ENCODE results near the gene ZNF423. TPM values are rescaled to one million over a fixed set of nuclear protein-coding genes. Genes with fewer than 3 reads are reported as not detected.

The ZNF423 gene
- total and polyA plus RNA-seq, 2 donors, result 0.52 to 1.6 TPM

DNA sequence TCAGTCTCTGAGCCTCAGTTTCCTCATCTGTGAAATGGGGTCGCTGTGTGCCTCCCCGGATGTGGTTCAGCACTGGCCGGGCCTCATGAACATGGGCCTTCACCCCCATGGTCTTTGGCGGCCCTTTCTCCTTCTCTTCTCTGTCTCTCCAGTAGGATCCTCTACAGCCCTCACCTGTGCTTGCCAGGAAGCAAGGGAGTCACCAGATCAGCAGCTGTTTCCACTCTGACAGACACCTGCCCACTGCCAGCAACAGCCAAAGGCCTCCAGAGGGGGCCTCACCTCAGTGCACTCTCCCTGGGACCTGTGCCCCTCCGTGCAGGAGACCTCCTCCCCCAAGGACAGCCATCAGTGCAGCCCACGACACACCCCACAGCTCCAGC is 392.9 kb downstream of the ZNF423 start:
- peak overlapping the region; percentile 91 to 95 for H3K27ac ChIP-seq (ENCODE audit: low read depth in 1 of 2, low read length in 1 of 2)
- H3K9me3 ChIP-seq (ENCODE audit: control insufficient read depth in 2 of 2, insufficient read depth in 1 of 2, low read length in 1 of 2), result peaks cover 0 to 3% of the 10 kb centered on the region in 2 donors
- WGBS, result 41% methylated on average over 6 of the region's 6 CpGs

DNA sequence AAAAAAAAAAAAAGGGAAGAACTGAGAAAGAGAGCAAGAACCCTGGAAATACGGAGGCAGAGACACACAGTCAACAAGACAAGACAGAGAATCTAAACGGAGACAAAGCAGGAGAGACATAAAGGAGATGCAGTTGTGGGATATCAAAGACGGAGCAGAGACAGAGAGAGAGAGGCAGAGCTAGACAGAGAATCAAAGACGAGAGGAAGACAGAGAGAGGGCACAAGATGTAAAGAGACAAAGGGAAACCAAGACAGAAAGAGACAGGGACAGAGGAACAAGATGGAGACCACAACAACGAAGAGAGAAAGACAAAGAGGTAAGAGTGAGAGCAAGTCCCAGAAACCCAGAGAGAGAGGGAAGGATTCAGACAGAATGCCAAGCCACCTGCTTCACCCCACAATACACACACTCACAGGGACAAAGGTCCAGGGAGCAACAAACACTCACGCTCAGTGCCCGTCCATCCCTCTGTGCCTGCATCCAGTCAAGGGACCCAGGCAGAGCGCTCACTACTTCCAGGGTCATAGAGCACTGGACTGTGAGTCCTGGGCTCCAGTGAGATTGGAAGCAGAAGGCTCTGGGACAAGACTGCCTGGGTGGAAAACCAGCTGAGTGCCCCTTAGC is 393.4 kb downstream of the ZNF423 start:
- Histone ChIP-seq H3K9me3 (ENCODE audit: control insufficient read depth in 2 of 2, insufficient read depth in 1 of 2, low read length in 1 of 2) (peaks cover 0 to 3% of the 10 kb centered on the region in 2 donors), H3K4me3 (ENCODE audit: low read length in 2 of 2) (peak overlapping the region in 1 of 2 donors; percentile 1)
- 41% methylated on average over 8 of the region's 8 CpGs for WGBS

More for the DNA sequence above, 392.9 kb downstream of the ZNF423 start:
- DNase-seq (ENCODE audit: low read depth in 6 of 9, low spot score in 9 of 9), result peak in 5 of 9 donors; percentile 50 to 85 (median 68)
- Histone ChIP-seq H3K27me3 (ENCODE audit: control insufficient read depth in 2 of 2, insufficient read depth in 1 of 2, low read length in 1 of 2) (peaks cover 0 to 8% of the 10 kb centered on the region in 2 donors), H3K36me3 (ENCODE audit: control insufficient read depth in 2 of 2, insufficient read depth in 2 of 2, low read length in 1 of 2) (no peaks in the 10 kb centered on the region), H3K4me3 (ENCODE audit: low read length in 2 of 2) (peak overlapping the region in 1 of 2 donors; percentile 12), H3K4me1 (ENCODE audit: control insufficient read depth in 2 of 2, insufficient read depth in 2 of 2, low read length in 2 of 2) (peaks cover 62 to 78% of the 10 kb centered on the region in 2 donors)

DNA sequence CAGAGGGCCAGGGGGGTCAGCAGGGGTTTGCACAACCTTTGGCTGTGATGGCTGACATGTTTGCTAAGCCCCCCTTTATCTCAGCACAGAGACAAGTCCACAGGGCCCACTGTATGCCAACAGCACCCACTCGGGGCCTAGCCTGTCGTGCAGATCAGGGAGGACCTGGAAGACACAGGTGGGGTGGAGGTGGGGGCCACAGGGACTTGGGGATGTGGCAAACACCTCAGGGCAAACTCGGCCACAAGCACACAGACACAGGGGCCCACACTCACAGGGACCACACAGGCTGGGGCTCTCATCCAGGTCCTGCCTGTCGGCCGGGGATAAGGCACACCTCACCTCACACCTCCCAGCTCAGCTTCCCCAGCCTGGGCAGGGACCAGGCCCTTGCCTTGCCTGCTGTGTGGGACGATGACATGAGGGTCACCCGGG is 394.4 kb downstream of the ZNF423 start:
- Histone ChIP-seq H3K27me3 (ENCODE audit: control insufficient read depth in 2 of 2, insufficient read depth in 1 of 2, low read length in 1 of 2) (peaks cover 0 to 8% of the 10 kb centered on the region in 2 donors), H3K36me3 (ENCODE audit: control insufficient read depth in 2 of 2, insufficient read depth in 2 of 2, low read length in 1 of 2) (no peaks in the 10 kb centered on the region), H3K9me3 (ENCODE audit: control insufficient read depth in 2 of 2, insufficient read depth in 1 of 2, low read length in 1 of 2) (peaks cover 0 to 3% of the 10 kb centered on the region in 2 donors), H3K4me3 (ENCODE audit: low read length in 2 of 2) (no peak overlapping the region), H3K4me1 (ENCODE audit: control insufficient read depth in 2 of 2, insufficient read depth in 2 of 2, low read length in 2 of 2) (peaks cover 58 to 75% of the 10 kb centered on the region in 2 donors), H3K27ac (ENCODE audit: low read depth in 1 of 2, low read length in 1 of 2) (peak overlapping the region; percentile 91 to 95)
- no peak for DNase-seq (ENCODE audit: low read depth in 6 of 9, low spot score in 9 of 9)
- WGBS, result 91% methylated on average over 7 of the region's 7 CpGs

More for the DNA sequence above, 393.4 kb downstream of the ZNF423 start:
- Histone ChIP-seq H3K27ac (ENCODE audit: low read depth in 1 of 2, low read length in 1 of 2) (peak overlapping the region; percentile 91 to 95), H3K36me3 (ENCODE audit: control insufficient read depth in 2 of 2, insufficient read depth in 2 of 2, low read length in 1 of 2) (no peaks in the 10 kb centered on the region), H3K27me3 (ENCODE audit: control insufficient read depth in 2 of 2, insufficient read depth in 1 of 2, low read length in 1 of 2) (peaks cover 0 to 8% of the 10 kb centered on the region in 2 donors), H3K4me1 (ENCODE audit: control insufficient read depth in 2 of 2, insufficient read depth in 2 of 2, low read length in 2 of 2) (peaks cover 62 to 78% of the 10 kb centered on the region in 2 donors)
- DNase-seq (ENCODE audit: low read depth in 6 of 9, low spot score in 9 of 9), result peak in 5 of 9 donors; percentile 62 to 88 (median 66)

- 71% methylated on average over 10 of the region's 10 CpGs for WGBS
- peaks cover 57 to 70% of the 10 kb centered on the region in 2 donors for H3K4me1 ChIP-seq (ENCODE audit: control insufficient read depth in 2 of 2, insufficient read depth in 2 of 2, low read length in 2 of 2)
- no peaks in the 10 kb centered on the region for H3K36me3 ChIP-seq (ENCODE audit: control insufficient read depth in 2 of 2, insufficient read depth in 2 of 2, low read length in 1 of 2)
- no peak overlapping the region for H3K4me3 ChIP-seq (ENCODE audit: low read length in 2 of 2)
- peak overlapping the region; percentile 91 to 95 for H3K27ac ChIP-seq (ENCODE audit: low read depth in 1 of 2, low read length in 1 of 2)
- peaks cover 0 to 8% of the 10 kb centered on the region in 2 donors for H3K27me3 ChIP-seq (ENCODE audit: control insufficient read depth in 2 of 2, insufficient read depth in 1 of 2, low read length in 1 of 2)
- peaks cover 0 to 3% of the 10 kb centered on the region in 2 donors for H3K9me3 ChIP-seq (ENCODE audit: control insufficient read depth in 2 of 2, insufficient read depth in 1 of 2, low read length in 1 of 2)
- peak in 1 of 9 donors; percentile 45 for DNase-seq (ENCODE audit: low read depth in 6 of 9, low spot score in 9 of 9)
Observed at GRCh38 chr16:49460786-49461470, 395.0 kb downstream of the ZNF423 start.

GRCh38 chr16:49459953-49460735 is 395.8 kb downstream of the ZNF423 start:
- Histone ChIP-seq H3K27me3 (ENCODE audit: control insufficient read depth in 2 of 2, insufficient read depth in 1 of 2, low read length in 1 of 2) (peaks cover 0 to 4% of the 10 kb centered on the region in 2 donors), H3K4me3 (ENCODE audit: low read length in 2 of 2) (no peak overlapping the region), H3K4me1 (ENCODE audit: control insufficient read depth in 2 of 2, insufficient read depth in 2 of 2, low read length in 2 of 2) (peaks cover 57 to 68% of the 10 kb centered on the region in 2 donors), H3K27ac (ENCODE audit: low read depth in 1 of 2, low read length in 1 of 2) (no peak overlapping the region), H3K9me3 (ENCODE audit: control insufficient read depth in 2 of 2, insufficient read depth in 1 of 2, low read length in 1 of 2) (peaks cover 0 to 3% of the 10 kb centered on the region in 2 donors), H3K36me3 (ENCODE audit: control insufficient read depth in 2 of 2, insufficient read depth in 2 of 2, low read length in 1 of 2) (no peaks in the 10 kb centered on the region)
- WGBS, result 74% methylated on average over 6 of the region's 6 CpGs
- no peak for DNase-seq (ENCODE audit: low read depth in 6 of 9, low spot score in 9 of 9)

DNA sequence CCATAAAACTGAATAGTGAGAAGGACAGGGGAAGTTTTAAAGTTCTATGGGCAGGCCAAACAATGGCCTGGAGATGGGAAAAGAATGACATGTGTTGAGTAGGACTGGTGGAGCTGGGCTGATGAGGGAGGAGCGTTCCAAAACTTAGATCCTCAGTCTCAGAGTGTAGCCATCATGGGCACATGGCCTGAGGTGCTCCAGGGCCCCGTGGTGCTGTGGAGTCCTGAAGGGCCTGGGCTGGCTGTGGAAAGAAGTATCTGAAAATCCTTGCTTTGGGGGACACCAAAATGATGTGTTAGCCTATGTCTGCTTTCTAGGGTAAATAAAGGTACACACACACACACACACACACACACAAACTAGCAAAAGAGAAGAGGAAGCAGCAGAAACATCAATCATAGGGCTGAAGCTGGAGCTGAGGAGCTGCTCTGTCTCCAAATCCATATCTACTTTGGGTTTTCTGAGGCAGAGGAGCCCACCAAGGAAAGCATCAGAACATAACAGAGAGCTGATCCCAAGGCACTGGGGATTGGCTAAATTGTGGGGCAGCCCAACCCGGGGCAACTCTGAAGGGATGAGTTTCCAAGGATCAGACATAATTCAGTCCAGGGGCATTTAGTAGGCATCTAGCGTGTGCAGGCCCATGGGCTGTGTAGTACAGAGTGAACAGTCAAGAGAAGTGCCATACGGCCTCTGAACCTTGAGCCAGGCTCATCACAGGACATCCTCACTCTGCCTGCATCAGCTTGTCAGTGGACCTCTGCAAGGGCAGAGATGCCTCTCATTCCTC is 397.1 kb downstream of the ZNF423 start:
- H3K27ac ChIP-seq (ENCODE audit: low read depth in 1 of 2, low read length in 1 of 2), result no peak overlapping the region
- peaks cover 0 to 3% of the 10 kb centered on the region in 2 donors for H3K9me3 ChIP-seq (ENCODE audit: control insufficient read depth in 2 of 2, insufficient read depth in 1 of 2, low read length in 1 of 2)
- peak in 1 of 9 donors; percentile 40 for DNase-seq (ENCODE audit: low read depth in 6 of 9, low spot score in 9 of 9)
- no peaks in the 10 kb centered on the region for H3K36me3 ChIP-seq (ENCODE audit: control insufficient read depth in 2 of 2, insufficient read depth in 2 of 2, low read length in 1 of 2)
- H3K27me3 ChIP-seq (ENCODE audit: control insufficient read depth in 2 of 2, insufficient read depth in 1 of 2, low read length in 1 of 2), result no peaks in the 10 kb centered on the region
- H3K4me1 ChIP-seq (ENCODE audit: control insufficient read depth in 2 of 2, insufficient read depth in 2 of 2, low read length in 2 of 2), result peaks cover 48 to 61% of the 10 kb centered on the region in 2 donors
- WGBS, result 98% methylated on average over 5 of the region's 5 CpGs
- H3K4me3 ChIP-seq (ENCODE audit: low read length in 2 of 2), result no peak overlapping the region

DNA sequence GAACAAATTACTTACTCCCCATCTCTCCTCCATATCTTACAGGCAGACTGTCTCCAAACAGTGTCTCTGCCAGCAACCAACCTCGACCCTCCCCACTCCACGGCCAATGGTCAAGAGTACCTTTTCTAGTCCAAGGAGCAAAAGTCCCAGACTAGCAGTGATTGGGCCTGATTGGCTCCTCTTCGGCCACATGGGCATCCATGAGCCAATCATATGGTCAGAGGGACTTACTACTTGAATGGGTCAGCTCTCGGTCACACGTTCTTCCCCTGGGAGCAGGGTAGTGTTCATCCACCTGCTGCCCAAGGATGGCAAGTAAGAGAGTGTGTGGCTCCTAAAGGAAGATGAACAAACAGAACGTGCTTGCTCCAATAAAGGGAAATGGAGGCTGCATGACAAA is 397.7 kb downstream of the ZNF423 start:
- no peaks in the 10 kb centered on the region for H3K27me3 ChIP-seq (ENCODE audit: control insufficient read depth in 2 of 2, insufficient read depth in 1 of 2, low read length in 1 of 2)
- peaks cover 0 to 3% of the 10 kb centered on the region in 2 donors for H3K9me3 ChIP-seq (ENCODE audit: control insufficient read depth in 2 of 2, insufficient read depth in 1 of 2, low read length in 1 of 2)
- H3K4me3 ChIP-seq (ENCODE audit: low read length in 2 of 2), result no peak overlapping the region
- H3K27ac ChIP-seq (ENCODE audit: low read depth in 1 of 2, low read length in 1 of 2), result no peak overlapping the region
- peaks cover 48 to 57% of the 10 kb centered on the region in 2 donors for H3K4me1 ChIP-seq (ENCODE audit: control insufficient read depth in 2 of 2, insufficient read depth in 2 of 2, low read length in 2 of 2)
- DNase-seq (ENCODE audit: low read depth in 6 of 9, low spot score in 9 of 9), result no peak
- WGBS, result 97% methylated on average over 6 of the region's 6 CpGs
- no peaks in the 10 kb centered on the region for H3K36me3 ChIP-seq (ENCODE audit: control insufficient read depth in 2 of 2, insufficient read depth in 2 of 2, low read length in 1 of 2)

DNA sequence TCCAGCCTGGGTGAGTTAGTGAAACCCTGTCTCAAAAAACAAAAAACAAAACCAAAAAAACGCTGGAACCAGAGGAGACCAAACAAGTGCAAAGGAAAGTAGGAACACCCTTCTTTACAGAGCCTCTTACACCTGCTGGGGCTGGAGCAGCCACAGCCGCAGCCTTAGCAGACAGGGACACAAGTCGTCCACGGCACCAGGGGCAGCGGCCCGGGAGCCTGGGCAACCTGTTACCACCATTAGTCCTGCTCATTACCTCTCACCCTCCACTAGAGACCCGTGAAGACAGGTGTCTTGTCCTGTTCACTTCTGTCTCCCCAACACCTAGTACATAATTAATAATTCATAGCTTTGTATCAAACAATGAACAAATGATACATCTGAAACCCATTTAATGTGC is 398.7 kb downstream of the ZNF423 start:
- 96% methylated on average over 7 of the region's 7 CpGs for WGBS
- Histone ChIP-seq H3K36me3 (ENCODE audit: control insufficient read depth in 2 of 2, insufficient read depth in 2 of 2, low read length in 1 of 2) (no peaks in the 10 kb centered on the region), H3K27ac (ENCODE audit: low read depth in 1 of 2, low read length in 1 of 2) (no peak overlapping the region), H3K4me3 (ENCODE audit: low read length in 2 of 2) (no peak overlapping the region), H3K27me3 (ENCODE audit: control insufficient read depth in 2 of 2, insufficient read depth in 1 of 2, low read length in 1 of 2) (no peaks in the 10 kb centered on the region), H3K4me1 (ENCODE audit: control insufficient read depth in 2 of 2, insufficient read depth in 2 of 2, low read length in 2 of 2) (peaks cover 41 to 53% of the 10 kb centered on the region in 2 donors), H3K9me3 (ENCODE audit: control insufficient read depth in 2 of 2, insufficient read depth in 1 of 2, low read length in 1 of 2) (peaks cover 0 to 3% of the 10 kb centered on the region in 2 donors)
- DNase-seq (ENCODE audit: low read depth in 6 of 9, low spot score in 9 of 9), result no peak
